HG02571 (cell line): ENCODE results near the gene ACTL8.

Experiments used
- ATAC-seq: cut with Tn5 transposase; IDR thresholded peaks from one replicate; pipeline ENCODE4 v1.9.1; 2021; ENCODE audit warnings: mild to moderate bottlenecking, moderate library complexity; ENCODE audit not compliant: unreplicated experiment

ACTL8 gene, protein sequence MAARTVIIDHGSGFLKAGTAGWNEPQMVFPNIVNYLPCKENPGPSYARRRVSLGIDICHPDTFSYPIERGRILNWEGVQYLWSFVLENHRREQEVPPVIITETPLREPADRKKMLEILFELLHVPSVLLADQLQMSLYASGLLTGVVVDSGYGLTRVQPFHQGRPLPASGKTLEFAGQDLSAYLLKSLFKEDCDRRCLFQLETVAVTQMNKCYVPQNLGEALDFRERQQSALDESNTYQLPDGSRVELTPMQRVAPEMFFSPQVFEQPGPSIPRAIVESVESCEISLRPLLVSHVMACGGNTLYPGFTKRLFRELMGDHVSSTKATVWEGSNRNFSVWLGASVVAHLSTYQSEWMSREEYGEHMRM

GRCh38 chr1:17755120-17755519, at the start of gene ACTL8:
Gene ACTL8 (plus strand): TSS chr1:17755333. CDS start chr1:17823009, 67,676 bp downstream.
- ATAC-seq = no peak

GRCh38 chr1:17706445-17706844, 48.7 kb upstream of the ACTL8 start:
- ATAC-seq = no peak

- no peak for ATAC-seq
These were observed 45.2 kb upstream of the ACTL8 start for GRCh38 chr1:17709981-17710380.

GRCh38 chr1:17710889-17711576, 44.1 kb upstream of the ACTL8 start:
- ATAC-seq = no peak

GRCh38 chr1:17711577-17711910, 43.6 kb upstream of the ACTL8 start:
- no peak for ATAC-seq

DNA sequence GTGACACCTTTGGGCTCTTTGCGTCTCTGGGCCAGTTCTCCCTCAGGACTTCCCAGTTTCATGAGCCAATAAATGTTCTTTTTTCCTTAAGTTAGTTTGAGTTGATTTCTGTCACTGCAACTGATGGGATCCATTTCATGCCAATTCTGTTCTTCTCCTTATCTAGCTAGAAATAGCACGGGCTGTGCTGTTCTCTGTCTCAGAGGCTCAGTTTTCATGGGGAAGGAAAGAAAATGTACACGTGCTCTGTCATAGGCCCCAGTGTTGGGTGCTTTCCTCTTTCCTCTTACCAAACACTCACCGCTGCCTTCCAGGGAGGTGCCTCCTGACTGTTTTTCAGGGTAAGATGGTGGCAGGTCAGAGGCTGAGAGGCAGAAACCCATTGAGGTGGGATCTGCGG, 43.2 kb upstream of the ACTL8 start:
- ATAC-seq = no peak

GRCh38 chr1:17713993-17714392, 41.1 kb upstream of the ACTL8 start:
- no peak for ATAC-seq

DNA sequence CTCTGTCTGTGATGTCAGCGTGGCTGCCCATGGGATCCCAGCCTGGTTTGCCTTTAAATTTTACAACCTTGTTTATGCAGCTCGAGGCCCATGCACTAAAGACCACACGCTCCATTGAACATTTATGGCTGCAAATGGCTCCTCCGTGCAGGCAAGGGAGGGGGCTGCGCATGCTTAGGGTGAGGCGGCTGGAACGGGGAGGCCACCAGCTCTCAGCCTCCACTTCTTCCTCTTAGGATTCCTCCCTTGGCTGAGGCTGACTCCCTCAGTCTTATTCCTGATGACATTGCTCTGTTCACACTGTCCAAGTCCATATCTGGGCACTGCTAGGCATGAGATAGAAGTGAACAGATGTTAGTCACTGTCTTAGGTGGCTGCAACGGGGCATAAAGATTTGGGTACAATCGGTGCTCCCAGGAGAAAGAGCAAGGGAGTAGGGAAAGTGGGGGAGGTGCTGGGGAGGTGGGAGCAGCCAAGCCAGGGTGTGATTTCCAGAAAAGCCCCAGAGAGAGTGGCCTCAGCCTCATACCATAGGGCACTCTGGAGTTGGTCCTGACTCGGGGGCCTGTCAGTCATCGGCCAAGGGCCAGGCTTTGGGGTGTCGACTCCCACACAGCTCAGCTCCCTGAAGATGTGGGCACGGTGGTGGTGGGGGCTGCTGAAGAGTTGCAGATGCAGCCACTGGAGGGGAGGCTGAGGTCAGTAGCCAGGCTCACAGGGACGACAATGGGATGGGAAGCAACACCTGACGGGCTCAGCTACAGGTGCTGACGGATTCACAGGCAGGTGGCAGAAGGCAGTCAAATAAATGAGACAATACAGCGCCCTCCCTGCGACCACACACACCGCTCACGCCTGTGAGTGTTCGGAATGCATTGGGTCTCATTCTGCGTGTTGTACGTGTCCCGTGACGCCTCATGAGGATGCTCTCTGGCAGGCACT, 37.3 kb upstream of the ACTL8 start:
- no peak for ATAC-seq

GRCh38 chr1:17719874-17720273, 35.3 kb upstream of the ACTL8 start:
- ATAC-seq = no peak

- no peak for ATAC-seq
These were observed 33.7 kb upstream of the ACTL8 start for GRCh38 chr1:17721444-17721843.

GRCh38 chr1:17723684-17724083, 31.4 kb upstream of the ACTL8 start:
- ATAC-seq = no peak

GRCh38 chr1:17724150-17724549, 31.0 kb upstream of the ACTL8 start:
- no peak for ATAC-seq

DNA sequence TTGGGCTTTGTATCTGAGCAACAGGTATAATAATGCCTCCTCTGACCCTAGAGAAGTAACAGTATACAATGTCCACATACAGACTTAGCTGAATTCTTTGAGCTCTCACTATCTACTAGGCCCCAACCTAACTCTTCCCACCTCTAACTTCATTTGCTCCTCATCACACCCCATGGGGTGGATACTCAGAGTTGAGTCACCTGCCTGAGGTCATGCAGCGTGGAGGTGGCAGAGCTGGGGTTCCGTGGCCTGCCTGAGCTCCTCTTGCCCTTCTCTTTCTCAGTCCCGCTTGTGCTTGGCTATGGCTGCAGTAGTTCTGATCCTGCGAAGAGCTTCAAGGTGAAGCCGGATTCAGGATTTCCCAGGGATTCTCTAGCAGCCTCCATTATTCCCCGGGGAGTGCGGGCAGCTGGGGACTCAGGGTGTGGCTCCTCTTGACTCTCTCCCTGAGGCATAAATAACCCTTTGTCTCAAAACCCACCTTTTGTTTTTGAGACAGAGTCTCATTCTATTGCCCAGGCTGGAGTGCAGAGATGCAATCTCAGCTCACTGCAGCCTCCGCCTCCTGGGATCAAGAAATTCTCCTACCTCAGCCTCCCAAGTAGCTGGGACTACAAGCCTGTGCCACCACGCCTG, 29.9 kb upstream of the ACTL8 start:
- ATAC-seq = no peak

DNA sequence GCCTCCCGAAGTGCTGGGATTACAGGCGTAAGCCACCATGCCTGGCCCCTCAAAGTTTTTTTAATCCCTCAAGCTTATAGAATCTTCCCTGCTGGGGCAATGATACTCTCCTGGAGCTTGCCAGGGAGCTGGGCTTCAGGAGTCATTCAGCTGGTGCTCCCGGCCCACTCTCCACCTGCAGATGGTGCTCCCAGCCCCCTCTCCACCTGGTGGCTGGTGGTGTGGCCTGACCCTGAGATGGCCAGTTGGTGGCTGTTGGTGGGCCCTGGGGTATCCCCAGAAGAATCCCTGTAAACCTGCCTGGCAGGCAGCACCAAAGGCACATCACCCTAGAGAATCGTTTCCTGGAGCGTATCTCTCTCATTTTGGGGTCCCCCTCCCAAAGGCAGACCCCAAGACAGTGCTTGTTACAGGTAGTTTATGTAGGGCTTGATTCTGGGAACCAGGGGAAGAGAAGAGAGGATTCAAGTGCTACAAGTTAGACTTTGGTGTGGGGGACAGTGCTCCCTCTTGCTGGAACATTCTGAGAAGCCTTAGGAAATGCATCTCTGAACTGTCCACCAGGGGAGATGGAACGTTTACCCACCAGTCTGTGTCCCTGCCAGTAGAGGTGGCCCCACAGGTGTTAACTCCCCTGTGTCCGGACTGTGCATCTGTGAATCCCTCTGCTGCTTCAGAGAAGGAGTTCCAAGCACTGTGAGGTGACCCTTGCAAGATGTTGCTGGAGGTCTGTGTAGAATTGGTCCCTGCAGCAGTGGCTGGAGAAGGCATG, 29.1 kb upstream of the ACTL8 start:
- no peak for ATAC-seq

- no peak for ATAC-seq
These were observed 26.9 kb upstream of the ACTL8 start for GRCh38 chr1:17728123-17728712.

DNA sequence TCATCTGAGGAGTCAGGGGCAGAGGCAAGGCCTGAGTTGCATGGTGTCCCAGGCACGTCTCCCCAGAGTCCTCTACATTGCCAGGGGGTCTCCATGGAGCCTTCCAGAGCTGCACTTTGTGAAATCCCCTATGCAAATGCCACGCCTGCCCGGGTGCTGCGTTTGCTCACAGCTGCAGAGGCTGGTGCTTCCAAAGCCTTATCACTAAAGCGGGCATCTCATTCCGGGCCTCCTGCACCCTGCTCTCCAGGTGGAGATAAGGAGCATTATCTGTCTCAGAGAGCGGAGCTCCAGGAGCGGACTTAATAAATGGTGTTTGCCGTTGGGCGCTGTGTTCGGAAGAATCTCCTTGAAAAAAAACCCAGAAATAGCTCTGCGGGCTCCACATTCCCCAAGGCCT, 25.9 kb upstream of the ACTL8 start:
- no peak for ATAC-seq

DNA sequence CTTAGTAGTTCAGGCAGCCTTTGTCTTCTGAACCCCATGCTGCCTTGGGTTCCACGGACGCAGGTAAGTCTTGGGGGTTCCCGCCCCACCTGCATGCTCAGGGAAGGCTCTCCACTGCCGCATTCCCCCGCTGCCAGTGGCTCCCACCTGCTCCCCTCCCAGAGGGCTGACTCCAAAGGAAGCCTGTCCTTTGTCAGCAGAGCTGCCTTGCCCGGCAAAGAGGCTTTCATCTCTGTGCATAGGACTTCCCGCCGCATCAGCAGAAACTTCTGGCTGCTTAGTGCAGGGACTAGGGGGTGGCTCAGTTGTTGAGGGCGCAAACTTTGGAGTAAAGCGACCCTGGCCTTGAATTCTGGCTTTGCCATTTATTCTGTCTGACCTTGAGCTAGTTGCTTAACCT, 25.2 kb upstream of the ACTL8 start:
- no peak for ATAC-seq

- ATAC-seq = no peak
These were observed 23.7 kb upstream of the ACTL8 start for GRCh38 chr1:17731460-17731859.

GRCh38 chr1:17732475-17732874, 22.7 kb upstream of the ACTL8 start:
- no peak for ATAC-seq

GRCh38 chr1:17733661-17734060, 21.5 kb upstream of the ACTL8 start:
- ATAC-seq = no peak
